PC-9 (cell line): Measurements from ENCODE around the gene THBS3.

Source experiments
- EZH2 ChIP-seq: fragments of 200-600 bp; sonication (generic); IDR thresholded peaks from 2 replicates; pipeline ENCODE4 v1.8.0; 2017; ENCODE audit warnings: antibody characterized with exemption, low read depth
- TF ChIP-seq, protein P1 (sequence below): fragments of 200-600 bp; sonication (generic); conservative IDR thresholded peaks from 2 replicates; pipeline ENCODE4 v1.6.1; 2017; ENCODE audit warnings: mixed run types, antibody characterized with exemption, mild to moderate bottlenecking, moderate library complexity

DNA sequence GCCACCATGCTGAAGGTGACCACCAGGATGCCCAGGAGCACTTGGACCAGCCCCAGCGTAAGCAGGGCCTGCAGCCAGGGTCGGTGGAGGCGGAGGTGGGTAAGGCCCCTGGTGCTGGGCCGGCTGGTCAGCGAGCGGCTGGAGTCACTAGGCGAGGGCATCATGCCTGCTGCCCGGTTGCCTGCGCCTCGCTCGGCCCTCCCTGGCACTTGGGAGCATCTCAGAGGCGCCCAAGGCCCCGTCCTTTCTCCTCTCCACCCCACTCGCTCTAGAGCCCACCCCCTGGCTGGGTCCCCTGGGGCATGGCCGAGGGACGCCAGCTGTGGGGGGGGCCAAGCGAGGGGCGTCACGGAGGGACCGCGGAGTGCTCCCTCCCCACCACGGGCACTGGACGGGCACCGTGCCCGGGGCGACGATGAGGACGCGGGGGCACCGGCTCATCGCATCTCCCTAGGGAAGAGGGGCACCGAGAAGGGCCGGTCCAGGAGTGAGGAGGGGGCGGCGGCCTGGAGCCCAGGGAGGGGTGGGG, 47.1 kb upstream of the THBS3 start:
- TF ChIP-seq, protein P1, sequence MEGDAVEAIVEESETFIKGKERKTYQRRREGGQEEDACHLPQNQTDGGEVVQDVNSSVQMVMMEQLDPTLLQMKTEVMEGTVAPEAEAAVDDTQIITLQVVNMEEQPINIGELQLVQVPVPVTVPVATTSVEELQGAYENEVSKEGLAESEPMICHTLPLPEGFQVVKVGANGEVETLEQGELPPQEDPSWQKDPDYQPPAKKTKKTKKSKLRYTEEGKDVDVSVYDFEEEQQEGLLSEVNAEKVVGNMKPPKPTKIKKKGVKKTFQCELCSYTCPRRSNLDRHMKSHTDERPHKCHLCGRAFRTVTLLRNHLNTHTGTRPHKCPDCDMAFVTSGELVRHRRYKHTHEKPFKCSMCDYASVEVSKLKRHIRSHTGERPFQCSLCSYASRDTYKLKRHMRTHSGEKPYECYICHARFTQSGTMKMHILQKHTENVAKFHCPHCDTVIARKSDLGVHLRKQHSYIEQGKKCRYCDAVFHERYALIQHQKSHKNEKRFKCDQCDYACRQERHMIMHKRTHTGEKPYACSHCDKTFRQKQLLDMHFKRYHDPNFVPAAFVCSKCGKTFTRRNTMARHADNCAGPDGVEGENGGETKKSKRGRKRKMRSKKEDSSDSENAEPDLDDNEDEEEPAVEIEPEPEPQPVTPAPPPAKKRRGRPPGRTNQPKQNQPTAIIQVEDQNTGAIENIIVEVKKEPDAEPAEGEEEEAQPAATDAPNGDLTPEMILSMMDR, result no peak
- no peak for TF ChIP-seq EZH2
